CD14-positive monocyte (primary cell): ENCODE results near the gene TBXAS1. TPM values are rescaled to one million over a fixed set of nuclear protein-coding genes. Genes with fewer than 3 reads are reported as not detected.

ENCODE experiments used
- DNase-seq, 3 donors: peaks; one replicate each; pipeline ENCODE4 v3.0.0-alpha.2; 2011 to 2022
- H2AFZ ChIP-seq: 2 replicates; pipeline ENCODE4 v1.6.0; 2012; ENCODE audit warnings: mild to moderate bottlenecking, low read depth, low read length, inconsistent platforms; ENCODE audit not compliant: insufficient read depth, poor library complexity, severe bottlenecking
- H3K27ac ChIP-seq, 2 donors: 1 replicate in 1 of 2; 2 replicates in 1 of 2; pipeline ENCODE4 v1.5.1; 2012 to 2013; ENCODE audit warnings: low read length in 2 of 2, control low read depth in 1 of 2, inconsistent platforms in 1 of 2, low read depth in 1 of 2, mild to moderate bottlenecking in 1 of 2
- H3K27me3 ChIP-seq, 2 donors: one replicate each; pipeline versions ENCODE4 v1.6.0 to v1.6.1; 2011 to 2013; ENCODE audit warnings: low read length in 2 of 2; ENCODE audit not compliant: control insufficient read depth in 2 of 2, insufficient read depth in 2 of 2
- H3K36me3 ChIP-seq, 2 donors: replicated peaks in 1 of 2; 1 replicate in 1 of 2; 2 replicates in 1 of 2; pipeline versions ENCODE4 v1.5.1 to v1.6.1; 2012 to 2013; ENCODE audit warnings: low read length in 2 of 2, control low read depth in 1 of 2, inconsistent platforms in 1 of 2, mild to moderate bottlenecking in 1 of 2; ENCODE audit not compliant: insufficient read depth in 2 of 2, control insufficient read depth in 1 of 2
- H3K4me1 ChIP-seq, 2 donors: 1 replicate in 1 of 2; 2 replicates in 1 of 2; pipeline versions ENCODE4 v1.5.1 to v1.6.1; 2012 to 2013; ENCODE audit warnings: low read length in 2 of 2, control low read depth in 1 of 2, inconsistent platforms in 1 of 2, mild to moderate bottlenecking in 1 of 2, moderate library complexity in 1 of 2; ENCODE audit not compliant: insufficient read depth in 2 of 2, control insufficient read depth in 1 of 2
- H3K4me2 ChIP-seq: replicated peaks from 2 replicates; pipeline ENCODE3; 2012; ENCODE audit warnings: low read length, moderate library complexity, mild to moderate bottlenecking; ENCODE audit not compliant: poor library complexity, severe bottlenecking; ENCODE audit errors: extremely low read depth
- H3K4me3 ChIP-seq, 3 experiments: fragments of 200-600 bp in 1 of 3; sonication (generic) in 1 of 3; replicated peaks in 1 of 3; 1 replicate in 2 of 3; 2 replicates in 1 of 3; pipeline ENCODE4 v1.5.1; 2011 to 2013; ENCODE audit warnings: low read length in 3 of 3, mild to moderate bottlenecking in 3 of 3, control low read depth in 2 of 3, low read depth in 2 of 3, inconsistent platforms in 1 of 3, moderate library complexity in 1 of 3
- H3K79me2 ChIP-seq: 2 replicates; pipeline ENCODE4 v1.6.0; 2012; ENCODE audit warnings: mild to moderate bottlenecking, control low read depth, inconsistent platforms, low read length, moderate library complexity; ENCODE audit not compliant: insufficient read depth
- H3K9ac ChIP-seq: 2 replicates; pipeline ENCODE4 v1.6.0; 2017; ENCODE audit warnings: low read length, mild to moderate bottlenecking; ENCODE audit not compliant: insufficient read depth, poor library complexity, severe bottlenecking
- H3K9me3 ChIP-seq, 2 donors: replicated peaks in 1 of 2; 1 replicate in 1 of 2; 2 replicates in 1 of 2; pipeline versions ENCODE4 v1.5.1 to v1.6.1; 2012 to 2013; ENCODE audit warnings: low read length in 2 of 2, control low read depth in 1 of 2; ENCODE audit not compliant: control insufficient read depth in 1 of 2, insufficient read depth in 1 of 2
- H4K20me1 ChIP-seq: 2 replicates; pipeline ENCODE4 v1.6.0; 2012; ENCODE audit warnings: mild to moderate bottlenecking, low read length, control low read depth, moderate library complexity; ENCODE audit not compliant: insufficient read depth
- H3K27ac Mint-ChIP-seq, 7 donors: one replicate each; pipeline ENCODE4 v1.8.0; 2020; ENCODE audit warnings: mild to moderate bottlenecking in 7 of 7, mixed read lengths in 7 of 7, moderate library complexity in 6 of 7, inconsistent platforms in 2 of 7
- H3K27me3 Mint-ChIP-seq, 3 donors: one replicate each; pipeline ENCODE4 v1.8.0; 2021 to 2022; ENCODE audit warnings: low read depth in 3 of 3, mild to moderate bottlenecking in 3 of 3, mixed read lengths in 3 of 3, moderate library complexity in 3 of 3, inconsistent platforms in 1 of 3
- H3K36me3 Mint-ChIP-seq, 2 donors: one replicate each; pipeline ENCODE4 v1.8.0; 2020; ENCODE audit warnings: mixed read lengths in 2 of 2, inconsistent platforms in 1 of 2, mild to moderate bottlenecking in 1 of 2
- H3K4me1 Mint-ChIP-seq: one replicate; pipeline ENCODE4 v1.8.0; 2020; ENCODE audit warnings: mild to moderate bottlenecking, mixed read lengths
- H3K4me3 Mint-ChIP-seq, 2 donors: one replicate each; pipeline ENCODE4 v1.8.0; 2020; ENCODE audit warnings: mild to moderate bottlenecking in 2 of 2, mixed read lengths in 2 of 2, moderate library complexity in 1 of 2
- H3K9me3 Mint-ChIP-seq, 7 donors: one replicate each; pipeline ENCODE4 v1.8.0; 2020 to 2022; ENCODE audit warnings: mixed read lengths in 7 of 7, mild to moderate bottlenecking in 6 of 7, moderate library complexity in 6 of 7, inconsistent platforms in 2 of 7
- WGBS: methylation state at CpG from one replicate; pipeline ENCODE4 v1.1.5; 2013; ENCODE audit warnings: missing lambda C conversion rate; ENCODE audit not compliant: insufficient coverage; 5-methylcytosine and 5-hydroxymethylcytosine counted together
- intact Hi-C, 2 donors: fragments of 100-400 bp; cut with micrococcal nuclease; formaldehyde crosslinking; loops; one replicate each; pipeline versions ENCODE4 v1.15.0 to v1.15.1; 2023
- polyA plus RNA-seq, 3 donors: library from polyadenylated mRNA; depleted of rRNA in 1 of 3; unstranded in 2 of 3; stranded (reverse) in 1 of 3; fragments of 300-500 nt in 2 of 3; fragments of >200 nt in 1 of 3; fragmentation: Illumina TruSeq in 2 of 3; gene quantifications; 1 replicate in 2 of 3; 2 replicates in 1 of 3; pipeline ENCODE4 v1.2.3, GENCODE V29; 2012 to 2021
- TF ChIP-seq, protein P1 (sequence below): fragments of 200-600 bp; IDR thresholded peaks from one replicate; pipeline ENCODE4 v1.8.0; 2022; ENCODE audit warnings: antibody characterized with exemption, mild to moderate bottlenecking

The TBXAS1 gene
- polyA plus RNA-seq, 3 donors, result 289 to 335 (median 298) TPM

DNA sequence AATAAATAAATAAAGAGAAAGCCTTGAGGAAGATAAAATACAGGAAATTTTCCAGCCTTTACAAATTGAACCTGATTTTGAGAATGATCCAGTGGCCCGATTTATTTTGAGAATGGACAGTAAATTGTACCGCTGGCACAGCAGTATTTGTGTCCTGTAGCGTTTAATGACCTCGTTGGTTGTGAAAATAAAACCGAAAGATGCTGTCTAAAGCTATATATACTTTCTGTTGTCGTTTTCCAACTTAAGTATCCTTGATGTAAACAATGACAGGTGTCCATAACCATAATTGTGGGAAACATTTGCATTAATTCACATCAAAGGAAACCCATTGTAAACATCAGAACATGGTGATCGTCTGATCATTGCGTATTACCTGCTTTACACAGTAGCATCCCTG, 38.8 kb downstream of the TBXAS1 start:
- Histone ChIP-seq H3K9ac (no peak overlapping the region), H3K36me3 (peaks cover 28 to 45% of the 10 kb centered on the region in 2 donors), H3K79me2 (peaks cover 85% of the 10 kb centered on the region), H2AFZ (no peak overlapping the region), H3K27ac (no peak overlapping the region), H3K4me2 (no peak overlapping the region), H4K20me1 (peaks cover 84% of the 10 kb centered on the region), H3K4me3 (no peak overlapping the region), H3K4me1 (peaks cover 14 to 19% of the 10 kb centered on the region in 2 donors), H3K27me3 (no peaks in the 10 kb centered on the region), H3K9me3 (peaks cover 2 to 10% of the 10 kb centered on the region in 2 donors)
- DNase-seq, result no peak
- no peak overlapping the region for H3K4me3 Mint-ChIP-seq
- peaks cover 0 to 2% (median 0%) of the 10 kb centered on the region in 3 donors for H3K27me3 Mint-ChIP-seq
- TF ChIP-seq, protein P1, sequence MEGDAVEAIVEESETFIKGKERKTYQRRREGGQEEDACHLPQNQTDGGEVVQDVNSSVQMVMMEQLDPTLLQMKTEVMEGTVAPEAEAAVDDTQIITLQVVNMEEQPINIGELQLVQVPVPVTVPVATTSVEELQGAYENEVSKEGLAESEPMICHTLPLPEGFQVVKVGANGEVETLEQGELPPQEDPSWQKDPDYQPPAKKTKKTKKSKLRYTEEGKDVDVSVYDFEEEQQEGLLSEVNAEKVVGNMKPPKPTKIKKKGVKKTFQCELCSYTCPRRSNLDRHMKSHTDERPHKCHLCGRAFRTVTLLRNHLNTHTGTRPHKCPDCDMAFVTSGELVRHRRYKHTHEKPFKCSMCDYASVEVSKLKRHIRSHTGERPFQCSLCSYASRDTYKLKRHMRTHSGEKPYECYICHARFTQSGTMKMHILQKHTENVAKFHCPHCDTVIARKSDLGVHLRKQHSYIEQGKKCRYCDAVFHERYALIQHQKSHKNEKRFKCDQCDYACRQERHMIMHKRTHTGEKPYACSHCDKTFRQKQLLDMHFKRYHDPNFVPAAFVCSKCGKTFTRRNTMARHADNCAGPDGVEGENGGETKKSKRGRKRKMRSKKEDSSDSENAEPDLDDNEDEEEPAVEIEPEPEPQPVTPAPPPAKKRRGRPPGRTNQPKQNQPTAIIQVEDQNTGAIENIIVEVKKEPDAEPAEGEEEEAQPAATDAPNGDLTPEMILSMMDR, result no peak
- intact Hi-C loops, result loop anchor here in 1 of 2 donors (5.0 kb wide), 1 partner anchor 36 kb away; no protein-coding TSS in a partner anchor
- 100% methylated on average over 2 of the region's 8 CpGs for WGBS
- H3K27ac Mint-ChIP-seq, result no peak overlapping the region
- H3K9me3 Mint-ChIP-seq, result peaks cover 2 to 18% (median 11%) of the 10 kb centered on the region in 7 donors
- H3K4me1 Mint-ChIP-seq, result peaks cover 24% of the 10 kb centered on the region
- H3K36me3 Mint-ChIP-seq, result peaks cover 48 to 63% of the 10 kb centered on the region in 2 donors

DNA sequence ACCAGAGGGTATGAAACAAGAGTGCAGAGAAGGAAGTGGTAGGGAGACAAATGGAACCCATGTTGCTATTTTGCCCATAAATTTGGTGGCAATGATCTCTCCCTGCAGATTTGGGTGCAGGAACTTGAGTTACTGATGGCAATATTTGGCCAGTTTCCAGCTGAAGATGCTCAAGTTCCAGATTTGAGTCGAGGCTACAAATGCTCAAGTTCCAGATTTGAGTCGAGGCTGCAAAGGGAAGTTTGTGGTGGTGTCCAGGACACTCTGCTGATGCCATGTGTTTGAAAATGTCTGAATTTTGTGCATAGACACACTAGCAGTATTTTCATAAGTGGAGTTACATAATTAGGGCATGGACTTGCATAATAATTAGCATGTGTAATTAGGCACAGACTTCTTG, 40.8 kb downstream of the TBXAS1 start:
- no peak overlapping the region for H3K4me3 Mint-ChIP-seq
- no peak overlapping the region for H3K4me3 ChIP-seq
- no peak overlapping the region for H2AFZ ChIP-seq
- TF ChIP-seq, protein P1, result no peak
- H3K36me3 ChIP-seq, result peaks cover 44 to 55% of the 10 kb centered on the region in 2 donors
- H3K4me1 Mint-ChIP-seq, result peaks cover 24% of the 10 kb centered on the region
- peaks cover 0 to 2% (median 0%) of the 10 kb centered on the region in 3 donors for H3K27me3 Mint-ChIP-seq
- H3K9me3 ChIP-seq, result peaks cover 2 to 6% of the 10 kb centered on the region in 2 donors
- DNase-seq, result peak in 2 of 3 donors; percentile 32 to 47
- peaks cover 76% of the 10 kb centered on the region for H3K79me2 ChIP-seq
- peaks cover 0 to 10% (median 4%) of the 10 kb centered on the region in 7 donors for H3K9me3 Mint-ChIP-seq
- intact Hi-C loops, result loop anchor here in 1 of 2 donors (5.0 kb wide), 1 partner anchor 38 kb away; no protein-coding TSS in a partner anchor
- H3K36me3 Mint-ChIP-seq, result peaks cover 61 to 73% of the 10 kb centered on the region in 2 donors
- H4K20me1 ChIP-seq, result peaks cover 99% of the 10 kb centered on the region
- peak overlapping the region in 6 of 7 donors; percentile 25 to 85 (median 52) for H3K27ac Mint-ChIP-seq
- H3K27me3 ChIP-seq, result no peaks in the 10 kb centered on the region
- no peak overlapping the region for H3K9ac ChIP-seq
- H3K27ac ChIP-seq, result peak overlapping the region in 1 of 2 donors; percentile 60
- no peak overlapping the region for H3K4me2 ChIP-seq
- 0% methylated on average over 2 of the region's 2 CpGs for WGBS
- peaks cover 13 to 21% of the 10 kb centered on the region in 2 donors for H3K4me1 ChIP-seq
